A549 (cell line): ENCODE measurements around the gene NRG3.

Source experiments
- ATOH8 ChIP-seq: fragments of 250-450 bp; sonication (Bioruptor Pico); IDR thresholded peaks from 2 replicates; pipeline ENCODE4 v1.5.0; 2020; ENCODE audit warnings: low read depth, mild to moderate bottlenecking, moderate library complexity
- CTCF ChIP-seq: fragments of >200 bp; sonication (Bioruptor Twin); formaldehyde crosslinking; IDR thresholded peaks from 3 replicates; pipeline ENCODE4 v1.5.1; 2016
- EP300 ChIP-seq, 2 experiments: fragments of >200 bp; sonication (Bioruptor Twin); formaldehyde crosslinking; IDR thresholded peaks; 2 replicates in 1 of 2; 3 replicates in 1 of 2; pipeline ENCODE4 v1.6.1; 2016 to 2017
- HMGXB4 ChIP-seq: fragments of 250-450 bp; sonication (Bioruptor Pico); IDR thresholded peaks from 2 replicates; pipeline ENCODE4 v1.5.0; 2021; ENCODE audit warnings: mild to moderate bottlenecking, moderate library complexity, borderline replicate concordance
- MAFK ChIP-seq: fragments of 450-650 bp; IDR thresholded peaks from 2 replicates; pipeline ENCODE4 v1.6.1; 2014; ENCODE audit not compliant: partially characterized antibody
- MYC ChIP-seq: IDR thresholded peaks from 2 replicates; pipeline ENCODE4 v1.6.1; 2012; ENCODE audit warnings: mild to moderate bottlenecking, inconsistent platforms, low read length, improper control_type of control experiment, borderline replicate concordance
- NFE2L2 ChIP-seq: fragments of 150-350 bp; conservative IDR thresholded peaks from 2 replicates; pipeline ENCODE4 v1.6.1; 2014; ENCODE audit warnings: low read length
- POLR2A ChIP-seq: IDR thresholded peaks from 2 replicates; pipeline ENCODE4 v1.6.1; 2012; ENCODE audit warnings: mild to moderate bottlenecking, low read length
- RARB ChIP-seq: fragments of 250-450 bp; sonication (Bioruptor Pico); IDR thresholded peaks from 2 replicates; pipeline ENCODE4 v1.8.0; 2021; ENCODE audit warnings: mild to moderate bottlenecking, moderate library complexity
- TF ChIP-seq, protein P1 (sequence below): fragments of 150-350 bp; IDR thresholded peaks from 2 replicates; pipeline ENCODE4 v1.6.1; 2014; ENCODE audit warnings: low read depth, mild to moderate bottlenecking, low read length
- TF ChIP-seq, protein P2 (sequence below): fragments of 200-600 bp; sonication (generic); IDR thresholded peaks from 2 replicates; pipeline ENCODE4 v1.6.1; 2016; ENCODE audit warnings: antibody characterized with exemption, mild to moderate bottlenecking, moderate library complexity

DNA sequence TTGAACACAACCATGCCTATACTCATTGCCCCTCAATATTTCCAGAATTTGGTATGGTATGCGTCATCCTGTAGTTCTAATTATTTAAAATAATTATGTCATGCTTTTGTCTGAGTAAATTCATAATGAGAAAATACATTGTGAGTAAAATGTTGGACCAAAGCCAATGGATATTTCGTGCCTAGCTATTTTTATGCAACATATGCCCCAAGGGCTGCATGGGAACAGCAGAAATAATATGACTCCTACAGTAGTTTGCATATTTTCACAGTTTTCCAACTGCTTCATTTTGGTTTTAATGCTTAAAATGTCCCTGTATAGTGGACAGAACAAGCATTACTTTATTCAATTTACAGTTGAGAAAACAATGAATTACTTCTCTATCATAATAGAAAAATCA lies 1148.7 kb downstream of the NRG3 start:
- TF ChIP-seq CTCF, result no peak
- no peak for TF ChIP-seq HMGXB4 (CRISPR knock-in tag)
- no peak for TF ChIP-seq RARB (CRISPR knock-in tag)
- no peak for TF ChIP-seq MAFK
- no peak for TF ChIP-seq EP300 (IDR thresholded peaks at IDR 0.05)
- TF ChIP-seq POLR2A, result no peak
- TF ChIP-seq, protein P1, sequence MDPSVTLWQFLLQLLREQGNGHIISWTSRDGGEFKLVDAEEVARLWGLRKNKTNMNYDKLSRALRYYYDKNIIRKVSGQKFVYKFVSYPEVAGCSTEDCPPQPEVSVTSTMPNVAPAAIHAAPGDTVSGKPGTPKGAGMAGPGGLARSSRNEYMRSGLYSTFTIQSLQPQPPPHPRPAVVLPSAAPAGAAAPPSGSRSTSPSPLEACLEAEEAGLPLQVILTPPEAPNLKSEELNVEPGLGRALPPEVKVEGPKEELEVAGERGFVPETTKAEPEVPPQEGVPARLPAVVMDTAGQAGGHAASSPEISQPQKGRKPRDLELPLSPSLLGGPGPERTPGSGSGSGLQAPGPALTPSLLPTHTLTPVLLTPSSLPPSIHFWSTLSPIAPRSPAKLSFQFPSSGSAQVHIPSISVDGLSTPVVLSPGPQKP, result no peak
- TF ChIP-seq, protein P2, sequence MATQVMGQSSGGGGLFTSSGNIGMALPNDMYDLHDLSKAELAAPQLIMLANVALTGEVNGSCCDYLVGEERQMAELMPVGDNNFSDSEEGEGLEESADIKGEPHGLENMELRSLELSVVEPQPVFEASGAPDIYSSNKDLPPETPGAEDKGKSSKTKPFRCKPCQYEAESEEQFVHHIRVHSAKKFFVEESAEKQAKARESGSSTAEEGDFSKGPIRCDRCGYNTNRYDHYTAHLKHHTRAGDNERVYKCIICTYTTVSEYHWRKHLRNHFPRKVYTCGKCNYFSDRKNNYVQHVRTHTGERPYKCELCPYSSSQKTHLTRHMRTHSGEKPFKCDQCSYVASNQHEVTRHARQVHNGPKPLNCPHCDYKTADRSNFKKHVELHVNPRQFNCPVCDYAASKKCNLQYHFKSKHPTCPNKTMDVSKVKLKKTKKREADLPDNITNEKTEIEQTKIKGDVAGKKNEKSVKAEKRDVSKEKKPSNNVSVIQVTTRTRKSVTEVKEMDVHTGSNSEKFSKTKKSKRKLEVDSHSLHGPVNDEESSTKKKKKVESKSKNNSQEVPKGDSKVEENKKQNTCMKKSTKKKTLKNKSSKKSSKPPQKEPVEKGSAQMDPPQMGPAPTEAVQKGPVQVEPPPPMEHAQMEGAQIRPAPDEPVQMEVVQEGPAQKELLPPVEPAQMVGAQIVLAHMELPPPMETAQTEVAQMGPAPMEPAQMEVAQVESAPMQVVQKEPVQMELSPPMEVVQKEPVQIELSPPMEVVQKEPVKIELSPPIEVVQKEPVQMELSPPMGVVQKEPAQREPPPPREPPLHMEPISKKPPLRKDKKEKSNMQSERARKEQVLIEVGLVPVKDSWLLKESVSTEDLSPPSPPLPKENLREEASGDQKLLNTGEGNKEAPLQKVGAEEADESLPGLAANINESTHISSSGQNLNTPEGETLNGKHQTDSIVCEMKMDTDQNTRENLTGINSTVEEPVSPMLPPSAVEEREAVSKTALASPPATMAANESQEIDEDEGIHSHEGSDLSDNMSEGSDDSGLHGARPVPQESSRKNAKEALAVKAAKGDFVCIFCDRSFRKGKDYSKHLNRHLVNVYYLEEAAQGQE, result no peak
- TF ChIP-seq ATOH8 (CRISPR knock-in tag), result no peak
- TF ChIP-seq MYC, result no peak
- no peak for TF ChIP-seq NFE2L2
